HL-60 (cell line): Measurements from ENCODE around the gene GRIK1.

Source experiments
- POLR2AphosphoS5 ChIP-seq: IDR thresholded peaks from 2 replicates; pipeline ENCODE4 v1.6.1; 2012; ENCODE audit warnings: low read depth
- TF ChIP-seq, protein P1 (sequence below): IDR thresholded peaks from one replicate; pipeline ENCODE4 v1.5.1; 2011; ENCODE audit warnings: low read length, control low read depth, inconsistent platforms; ENCODE audit not compliant: insufficient read depth

GRCh38 chr21:29504751-29505321 is 435.0 kb downstream of the GRIK1 start:
- TF ChIP-seq, protein P1, sequence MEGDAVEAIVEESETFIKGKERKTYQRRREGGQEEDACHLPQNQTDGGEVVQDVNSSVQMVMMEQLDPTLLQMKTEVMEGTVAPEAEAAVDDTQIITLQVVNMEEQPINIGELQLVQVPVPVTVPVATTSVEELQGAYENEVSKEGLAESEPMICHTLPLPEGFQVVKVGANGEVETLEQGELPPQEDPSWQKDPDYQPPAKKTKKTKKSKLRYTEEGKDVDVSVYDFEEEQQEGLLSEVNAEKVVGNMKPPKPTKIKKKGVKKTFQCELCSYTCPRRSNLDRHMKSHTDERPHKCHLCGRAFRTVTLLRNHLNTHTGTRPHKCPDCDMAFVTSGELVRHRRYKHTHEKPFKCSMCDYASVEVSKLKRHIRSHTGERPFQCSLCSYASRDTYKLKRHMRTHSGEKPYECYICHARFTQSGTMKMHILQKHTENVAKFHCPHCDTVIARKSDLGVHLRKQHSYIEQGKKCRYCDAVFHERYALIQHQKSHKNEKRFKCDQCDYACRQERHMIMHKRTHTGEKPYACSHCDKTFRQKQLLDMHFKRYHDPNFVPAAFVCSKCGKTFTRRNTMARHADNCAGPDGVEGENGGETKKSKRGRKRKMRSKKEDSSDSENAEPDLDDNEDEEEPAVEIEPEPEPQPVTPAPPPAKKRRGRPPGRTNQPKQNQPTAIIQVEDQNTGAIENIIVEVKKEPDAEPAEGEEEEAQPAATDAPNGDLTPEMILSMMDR: no peak
- TF ChIP-seq POLR2AphosphoS5: no peak
